Naive B cell (primary cell): ENCODE measurements around the gene ADAMTS5. TPM values are rescaled to one million over a fixed set of nuclear protein-coding genes. Genes with fewer than 3 reads are reported as not detected.

ENCODE experiments used
- ATAC-seq, 2 donors: fragments of 150-1000 bp; cut with Tn5 transposase; 2 replicates each; pipeline ENCODE4 v1.10.0; 2021; ENCODE audit warnings: low read depth in 2 of 2, mild to moderate bottlenecking in 2 of 2, moderate library complexity in 2 of 2
- DNase-seq: peaks from one replicate; pipeline ENCODE4 v3.0.0; 2022
- H3K27ac Mint-ChIP-seq, 6 donors: one replicate each; pipeline ENCODE4 v1.8.0; 2020 to 2022; ENCODE audit warnings: mild to moderate bottlenecking in 6 of 6, mixed read lengths in 6 of 6, moderate library complexity in 5 of 6, inconsistent platforms in 2 of 6
- H3K27me3 Mint-ChIP-seq, 3 donors: one replicate each; pipeline ENCODE4 v1.8.0; 2021 to 2022; ENCODE audit warnings: mixed read lengths in 3 of 3, mild to moderate bottlenecking in 1 of 3
- H3K36me3 Mint-ChIP-seq, 2 donors: one replicate each; pipeline ENCODE4 v1.8.0; 2020 to 2022; ENCODE audit warnings: mixed read lengths in 2 of 2, inconsistent platforms in 1 of 2, mild to moderate bottlenecking in 1 of 2
- H3K4me1 Mint-ChIP-seq, 3 donors: one replicate each; pipeline ENCODE4 v1.8.0; 2020 to 2022; ENCODE audit warnings: mixed read lengths in 3 of 3, inconsistent platforms in 1 of 3, mild to moderate bottlenecking in 1 of 3, moderate library complexity in 1 of 3
- H3K4me3 Mint-ChIP-seq, 8 donors: one replicate each; pipeline ENCODE4 v1.8.0; 2020 to 2022; ENCODE audit warnings: mild to moderate bottlenecking in 8 of 8, mixed read lengths in 8 of 8, moderate library complexity in 8 of 8, inconsistent platforms in 2 of 8
- H3K9me3 Mint-ChIP-seq, 7 donors: one replicate each; pipeline ENCODE4 v1.8.0; 2020 to 2022; ENCODE audit warnings: mixed read lengths in 7 of 7, mild to moderate bottlenecking in 5 of 7, inconsistent platforms in 2 of 7, moderate library complexity in 1 of 7
- polyA plus RNA-seq, 6 donors: library from polyadenylated mRNA; unstranded; fragments of 300-500 nt; fragmentation: Illumina TruSeq; gene quantifications; one replicate each; pipeline ENCODE4 v1.2.3, GENCODE V29; 2021; ENCODE audit warnings: low read depth in 6 of 6

ADAMTS5 gene
- polyA plus RNA-seq, 6 donors from 2014 or later, result not detected

DNA sequence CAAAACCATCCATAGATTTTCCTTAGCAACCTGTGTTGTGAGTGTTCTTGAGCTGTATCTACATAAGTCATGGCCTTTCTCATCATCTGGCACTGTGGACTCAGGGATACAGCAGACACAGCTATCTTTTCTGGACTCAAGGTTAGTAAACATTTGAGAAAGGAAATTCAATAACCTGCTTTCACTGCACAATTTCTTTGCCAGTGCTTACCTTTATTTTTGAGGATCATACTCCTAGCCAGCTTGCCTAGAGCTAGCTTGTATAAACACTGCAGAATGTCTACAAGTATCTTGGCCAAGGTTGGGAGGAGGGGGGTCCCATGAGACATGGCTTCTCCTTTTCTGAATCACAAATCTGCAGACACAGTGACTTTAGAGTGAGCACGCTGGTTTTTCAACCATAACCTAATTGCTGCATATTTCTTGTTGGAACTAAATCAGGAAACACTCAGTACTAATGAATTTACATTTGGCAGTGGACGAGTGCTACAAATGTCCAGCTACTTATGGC is 27.2 kb downstream of the ADAMTS5 start:
- Mint-ChIP-seq H3K4me1 (no peaks in the 10 kb centered on the region), H3K27me3 (no peaks in the 10 kb centered on the region), H3K36me3 (no peaks in the 10 kb centered on the region), H3K4me3 (no peak overlapping the region), H3K27ac (no peak overlapping the region), H3K9me3 (peaks cover 0 to 5% (median 0%) of the 10 kb centered on the region in 7 donors)
- DNase-seq (no peak), ATAC-seq (no peak)

DNA sequence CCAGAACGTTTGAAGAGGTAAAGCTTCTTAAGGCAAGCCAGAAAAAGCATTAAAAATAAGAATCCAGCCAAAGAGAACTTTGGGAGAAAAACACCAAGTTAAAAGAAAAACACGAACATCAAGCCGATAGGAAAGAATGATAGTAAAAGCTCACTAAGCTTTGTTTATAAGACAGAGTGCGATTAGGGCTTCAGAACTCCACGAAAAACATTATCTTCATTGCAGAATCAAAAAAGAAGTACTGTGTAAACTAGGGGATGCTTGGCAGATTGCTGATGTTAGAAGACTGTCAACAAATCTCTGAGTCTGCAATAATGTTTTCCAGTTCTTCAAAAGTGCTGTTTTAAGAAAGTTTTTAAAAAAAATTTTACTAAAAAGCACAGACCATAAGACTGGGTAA is 30.2 kb downstream of the ADAMTS5 start:
- H3K27ac Mint-ChIP-seq, result no peak overlapping the region
- H3K4me1 Mint-ChIP-seq, result no peaks in the 10 kb centered on the region
- no peaks in the 10 kb centered on the region for H3K27me3 Mint-ChIP-seq
- H3K36me3 Mint-ChIP-seq, result no peaks in the 10 kb centered on the region
- ATAC-seq (no peak), DNase-seq (no peak)
- H3K4me3 Mint-ChIP-seq, result no peak overlapping the region
- H3K9me3 Mint-ChIP-seq, result peaks cover 0 to 5% (median 0%) of the 10 kb centered on the region in 7 donors

DNA sequence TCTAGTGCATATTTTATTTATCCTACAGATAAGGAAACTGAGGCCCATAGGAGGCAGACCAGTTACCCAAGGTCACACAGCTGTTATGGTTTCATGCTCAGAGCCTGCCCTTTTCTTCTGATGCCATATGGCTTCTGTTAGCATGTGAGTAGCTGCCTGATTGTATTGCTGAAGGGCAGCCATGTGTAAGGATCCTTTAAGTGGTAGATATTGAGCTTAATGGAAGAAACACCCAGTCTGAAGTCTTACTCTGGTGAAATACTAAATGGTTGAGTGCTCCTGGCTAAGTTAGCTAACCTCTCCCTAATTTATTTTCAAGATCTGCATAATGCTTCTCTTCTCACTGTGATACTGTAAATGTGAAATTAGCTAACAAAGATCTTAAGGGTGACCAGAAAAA is 30.9 kb downstream of the ADAMTS5 start:
- DNase-seq (no peak), ATAC-seq (no peak)
- H3K9me3 Mint-ChIP-seq, result peaks cover 0 to 5% (median 0%) of the 10 kb centered on the region in 7 donors
- H3K4me3 Mint-ChIP-seq, result no peak overlapping the region
- no peak overlapping the region for H3K27ac Mint-ChIP-seq
- H3K27me3 Mint-ChIP-seq, result no peaks in the 10 kb centered on the region
- no peaks in the 10 kb centered on the region for H3K4me1 Mint-ChIP-seq
- no peaks in the 10 kb centered on the region for H3K36me3 Mint-ChIP-seq

DNA sequence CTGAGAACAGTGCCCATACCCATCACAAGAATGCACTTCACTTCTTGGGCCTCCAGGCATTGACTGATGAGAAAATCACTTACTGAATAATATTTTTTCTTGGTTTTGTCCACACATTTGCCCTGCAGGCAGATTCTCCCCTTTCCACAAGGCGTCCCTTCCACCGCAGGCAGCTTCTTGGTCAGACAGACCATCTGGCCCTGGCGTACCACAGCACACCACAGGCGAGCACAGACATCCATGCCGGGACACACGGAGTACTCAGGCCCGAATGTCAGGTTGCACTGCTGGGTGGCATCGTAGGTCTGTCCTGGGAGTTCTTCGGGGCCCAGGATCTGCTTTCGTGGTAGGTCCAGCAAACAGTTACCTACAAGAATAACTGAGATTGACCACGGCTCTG is 32.5 kb downstream of the ADAMTS5 start:
- DNase-seq (no peak), ATAC-seq (no peak)
- no peak overlapping the region for H3K4me3 Mint-ChIP-seq
- H3K9me3 Mint-ChIP-seq, result peaks cover 0 to 5% (median 0%) of the 10 kb centered on the region in 7 donors
- no peak overlapping the region for H3K27ac Mint-ChIP-seq
- H3K36me3 Mint-ChIP-seq, result no peaks in the 10 kb centered on the region
- H3K27me3 Mint-ChIP-seq, result no peaks in the 10 kb centered on the region
- no peaks in the 10 kb centered on the region for H3K4me1 Mint-ChIP-seq

DNA sequence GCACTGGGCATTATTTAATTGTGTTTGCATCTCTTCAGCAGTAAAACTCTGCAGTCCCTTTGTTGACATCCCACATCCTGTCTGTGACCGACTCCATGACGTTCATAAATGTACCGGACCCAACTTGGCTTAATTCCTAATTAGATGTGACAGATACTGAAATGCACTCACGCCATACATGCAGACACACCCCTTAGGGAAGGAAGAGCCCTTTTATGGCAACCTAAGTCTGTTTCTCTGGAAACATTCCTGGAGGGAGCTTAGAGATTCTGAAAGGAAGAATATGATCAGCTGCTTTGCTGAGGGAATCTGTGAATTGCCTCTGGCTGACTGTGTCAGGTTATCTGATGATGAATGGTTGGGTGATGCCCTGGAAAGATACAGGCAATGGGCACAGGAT is 33.4 kb downstream of the ADAMTS5 start:
- H3K36me3 Mint-ChIP-seq, result no peaks in the 10 kb centered on the region
- H3K4me1 Mint-ChIP-seq, result no peaks in the 10 kb centered on the region
- ATAC-seq (no peak), DNase-seq (no peak)
- no peak overlapping the region for H3K4me3 Mint-ChIP-seq
- no peaks in the 10 kb centered on the region for H3K9me3 Mint-ChIP-seq
- no peaks in the 10 kb centered on the region for H3K27me3 Mint-ChIP-seq
- H3K27ac Mint-ChIP-seq, result no peak overlapping the region

DNA sequence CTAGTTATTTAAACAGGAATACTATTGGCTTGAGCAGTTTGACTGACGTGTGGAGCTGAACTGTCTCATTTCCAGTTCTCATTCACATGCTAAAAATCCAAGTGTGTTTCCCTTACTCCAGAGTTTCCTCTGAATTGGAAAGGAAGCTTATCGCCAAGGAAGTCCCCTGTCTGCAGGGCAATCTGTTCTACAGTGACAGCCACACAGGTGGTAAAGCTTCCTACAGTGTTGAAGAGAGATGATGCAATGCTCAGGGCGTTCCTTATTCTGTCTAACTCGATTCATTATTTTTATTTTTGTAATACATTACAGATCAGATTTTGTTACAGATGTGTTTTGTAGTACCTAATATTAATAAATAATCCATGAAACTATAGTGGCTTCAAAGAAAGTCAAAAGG is 41.3 kb downstream of the ADAMTS5 start:
- no peaks in the 10 kb centered on the region for H3K27me3 Mint-ChIP-seq
- no peaks in the 10 kb centered on the region for H3K4me1 Mint-ChIP-seq
- ATAC-seq (no peak), DNase-seq (no peak)
- no peak overlapping the region for H3K4me3 Mint-ChIP-seq
- no peaks in the 10 kb centered on the region for H3K36me3 Mint-ChIP-seq
- H3K9me3 Mint-ChIP-seq, result peaks cover 0 to 7% (median 0%) of the 10 kb centered on the region in 7 donors
- no peak overlapping the region for H3K27ac Mint-ChIP-seq

GRCh38 chr21:26925122-26925521 is 41.8 kb downstream of the ADAMTS5 start:
- Mint-ChIP-seq H3K27ac (no peak overlapping the region), H3K36me3 (no peaks in the 10 kb centered on the region), H3K4me3 (no peak overlapping the region), H3K9me3 (peaks cover 0 to 7% (median 0%) of the 10 kb centered on the region in 7 donors), H3K27me3 (no peaks in the 10 kb centered on the region), H3K4me1 (no peaks in the 10 kb centered on the region)
- DNase-seq (no peak), ATAC-seq (no peak)

GRCh38 chr21:26923986-26924385 is 42.9 kb downstream of the ADAMTS5 start:
- ATAC-seq, result no peak
- no peak for DNase-seq
- Mint-ChIP-seq H3K4me1 (no peaks in the 10 kb centered on the region), H3K36me3 (no peaks in the 10 kb centered on the region), H3K27me3 (no peaks in the 10 kb centered on the region), H3K9me3 (peaks cover 0 to 7% (median 0%) of the 10 kb centered on the region in 7 donors), H3K27ac (no peak overlapping the region), H3K4me3 (no peak overlapping the region)

DNA sequence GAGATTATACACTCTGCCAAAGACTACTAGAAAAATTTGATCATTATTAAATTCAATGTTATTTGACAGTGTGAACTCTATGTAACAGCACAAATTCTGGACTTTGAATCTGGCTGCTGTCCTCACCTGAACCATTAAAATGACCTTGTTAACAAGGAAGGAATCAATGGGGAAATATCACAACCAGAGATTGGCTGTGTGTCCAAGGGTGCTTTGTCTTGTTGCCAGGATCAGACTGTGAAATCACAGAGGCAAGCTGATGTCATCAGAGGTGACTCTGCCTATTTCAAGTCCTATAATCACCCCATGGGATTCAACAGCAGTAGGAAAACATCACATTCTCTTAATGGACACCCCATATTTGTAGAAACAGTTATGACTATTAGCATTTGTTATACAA is 46.8 kb downstream of the ADAMTS5 start:
- Mint-ChIP-seq H3K4me3 (no peak overlapping the region), H3K9me3 (peaks cover 0 to 7% (median 0%) of the 10 kb centered on the region in 7 donors), H3K27ac (no peak overlapping the region), H3K27me3 (no peaks in the 10 kb centered on the region), H3K4me1 (no peaks in the 10 kb centered on the region), H3K36me3 (no peaks in the 10 kb centered on the region)
- ATAC-seq (no peak), DNase-seq (no peak)

DNA sequence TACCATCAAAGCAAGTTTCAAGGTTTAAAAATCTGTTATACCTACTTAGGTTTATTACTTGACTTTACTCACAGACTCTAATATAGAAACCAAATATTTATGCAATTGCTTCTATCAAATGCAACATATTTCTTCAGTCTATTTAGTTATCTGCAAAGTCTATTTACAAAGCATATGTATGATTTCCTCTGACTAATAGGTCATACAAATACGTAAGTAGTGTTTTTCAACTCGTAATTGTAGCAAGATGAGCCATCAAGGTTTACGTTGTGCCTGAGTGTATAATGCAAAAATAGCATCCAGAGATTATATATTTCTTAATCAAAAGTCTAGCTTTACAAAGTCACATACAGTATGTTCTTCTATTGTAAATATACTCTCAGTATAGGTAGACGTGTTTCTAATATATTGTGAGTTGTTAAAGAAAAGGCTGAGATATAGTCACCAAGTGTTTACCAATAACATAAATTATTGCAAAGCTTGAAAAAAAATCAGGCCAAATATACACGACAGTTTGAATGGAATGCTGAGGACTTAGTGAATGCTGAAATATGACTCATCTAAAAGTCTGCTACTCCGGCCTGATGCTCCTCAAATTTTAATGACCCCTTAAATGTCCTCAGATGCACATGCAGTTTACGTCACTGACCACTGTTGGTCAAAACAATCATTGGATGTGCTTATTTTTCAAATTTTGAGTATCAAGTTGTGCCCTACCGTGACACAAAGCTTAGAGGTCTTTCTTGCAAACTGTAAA is 48.4 kb downstream of the ADAMTS5 start:
- no peaks in the 10 kb centered on the region for H3K27me3 Mint-ChIP-seq
- H3K36me3 Mint-ChIP-seq, result no peaks in the 10 kb centered on the region
- no peak for DNase-seq
- no peaks in the 10 kb centered on the region for H3K4me1 Mint-ChIP-seq
- no peak overlapping the region for H3K27ac Mint-ChIP-seq
- peaks cover 0 to 15% (median 5%) of the 10 kb centered on the region in 7 donors for H3K9me3 Mint-ChIP-seq
- ATAC-seq, result no peak
- no peak overlapping the region for H3K4me3 Mint-ChIP-seq

DNA sequence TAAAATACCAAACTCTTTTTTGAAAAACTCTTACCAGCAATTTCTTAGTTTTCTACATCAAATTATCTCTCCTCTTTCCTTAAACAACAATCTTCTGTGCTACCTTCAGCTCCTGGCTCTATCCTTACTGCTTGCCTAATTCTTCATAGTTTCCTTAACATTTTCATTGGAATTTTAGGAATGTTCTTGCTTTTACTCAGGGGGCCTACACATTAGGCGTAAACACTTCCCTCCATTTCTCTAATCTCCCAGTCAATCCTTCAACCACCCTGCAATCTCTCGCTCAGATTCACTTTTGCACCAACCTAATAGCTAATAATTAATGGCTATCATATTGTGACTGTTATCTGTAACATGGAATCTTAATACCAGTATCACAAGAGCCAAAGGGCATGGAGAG is 50.1 kb downstream of the ADAMTS5 start:
- Mint-ChIP-seq H3K27ac (peak overlapping the region in 1 of 6 donors; percentile 24), H3K27me3 (no peaks in the 10 kb centered on the region), H3K9me3 (peaks cover 0 to 17% (median 5%) of the 10 kb centered on the region in 7 donors), H3K4me1 (no peaks in the 10 kb centered on the region), H3K4me3 (no peak overlapping the region), H3K36me3 (no peaks in the 10 kb centered on the region)
- DNase-seq, result no peak
- ATAC-seq, result no peak

DNA sequence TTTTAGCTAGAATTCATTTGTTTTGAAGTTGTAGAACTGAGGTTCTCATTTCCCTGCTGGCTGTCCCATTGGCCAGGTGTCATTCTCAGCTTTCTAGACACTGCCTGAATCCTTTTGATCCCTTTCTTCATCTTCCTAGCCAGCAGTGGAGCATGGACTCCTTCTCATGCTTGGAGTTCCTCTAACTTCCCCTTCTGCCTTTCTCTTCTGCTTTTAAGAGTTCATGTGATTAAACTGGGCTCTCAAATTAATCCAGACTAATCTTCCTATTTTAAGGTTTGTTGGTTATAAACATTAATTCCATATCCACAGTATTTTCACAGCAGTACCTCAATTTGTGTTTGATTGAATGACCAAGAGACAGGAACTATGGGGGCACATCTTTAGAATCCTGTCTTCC is 52.3 kb downstream of the ADAMTS5 start:
- peaks cover 0 to 17% (median 5%) of the 10 kb centered on the region in 7 donors for H3K9me3 Mint-ChIP-seq
- H3K4me3 Mint-ChIP-seq, result no peak overlapping the region
- H3K36me3 Mint-ChIP-seq, result no peaks in the 10 kb centered on the region
- no peaks in the 10 kb centered on the region for H3K4me1 Mint-ChIP-seq
- no peak for DNase-seq
- no peak for ATAC-seq
- no peaks in the 10 kb centered on the region for H3K27me3 Mint-ChIP-seq
- H3K27ac Mint-ChIP-seq, result no peak overlapping the region

DNA sequence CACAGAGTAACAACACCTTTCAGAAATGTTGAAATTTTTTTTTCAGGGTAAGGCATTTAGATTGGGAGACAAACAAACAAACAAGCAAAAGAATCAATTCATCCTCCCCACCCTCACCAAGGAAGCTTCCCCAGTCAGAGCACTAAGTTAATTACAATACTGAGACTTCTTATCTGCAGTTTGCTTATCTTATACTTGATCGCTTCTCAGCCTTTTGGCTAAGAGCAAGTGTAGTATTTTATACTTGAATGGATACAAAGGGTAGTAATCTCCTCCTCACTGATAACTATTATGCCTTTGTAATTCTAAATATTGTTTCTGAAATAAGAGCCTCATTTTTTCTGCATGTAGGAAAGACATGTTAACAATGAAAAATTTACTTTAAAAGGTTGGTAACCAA is 54.4 kb downstream of the ADAMTS5 start:
- Mint-ChIP-seq H3K9me3 (peaks cover 0 to 17% (median 5%) of the 10 kb centered on the region in 7 donors), H3K4me3 (no peak overlapping the region), H3K4me1 (no peaks in the 10 kb centered on the region), H3K36me3 (no peaks in the 10 kb centered on the region), H3K27me3 (no peaks in the 10 kb centered on the region), H3K27ac (no peak overlapping the region)
- DNase-seq (no peak), ATAC-seq (no peak)

GRCh38 chr21:26909972-26910371 is 56.9 kb downstream of the ADAMTS5 start:
- Mint-ChIP-seq H3K9me3 (peaks cover 0 to 13% (median 5%) of the 10 kb centered on the region in 7 donors), H3K27me3 (no peaks in the 10 kb centered on the region), H3K27ac (no peak overlapping the region), H3K4me3 (no peak overlapping the region), H3K36me3 (no peaks in the 10 kb centered on the region), H3K4me1 (no peaks in the 10 kb centered on the region)
- DNase-seq (no peak), ATAC-seq (no peak)
